C4-2B (cell line): ENCODE measurements around the gene SCO2.
"Not testable (repeated sequence)": the region's sequence is repeated elsewhere in the genome, so short reads cannot be mapped to it uniquely, and the experiment has no call there.

ENCODE experiments used
- H3K27ac ChIP-seq: fragments of 450-650 bp; 2 replicates; pipeline ENCODE4 v1.5.1; 2017
- CTCF ChIP-seq: fragments of 450-650 bp; conservative IDR thresholded peaks from 2 replicates; pipeline ENCODE4 v1.5.1; 2017; ENCODE audit warnings: mild to moderate bottlenecking
- ZFX ChIP-seq: fragments of 450-650 bp; IDR thresholded peaks from 2 replicates; pipeline ENCODE4 v1.6.1; 2017

The SCO2 gene

GRCh38 chr22:50544746-50545253, 19.4 kb upstream of the SCO2 start:
- H3K27ac ChIP-seq: no peak overlapping the region
- TF ChIP-seq ZFX (no peak), CTCF (no peak)

DNA sequence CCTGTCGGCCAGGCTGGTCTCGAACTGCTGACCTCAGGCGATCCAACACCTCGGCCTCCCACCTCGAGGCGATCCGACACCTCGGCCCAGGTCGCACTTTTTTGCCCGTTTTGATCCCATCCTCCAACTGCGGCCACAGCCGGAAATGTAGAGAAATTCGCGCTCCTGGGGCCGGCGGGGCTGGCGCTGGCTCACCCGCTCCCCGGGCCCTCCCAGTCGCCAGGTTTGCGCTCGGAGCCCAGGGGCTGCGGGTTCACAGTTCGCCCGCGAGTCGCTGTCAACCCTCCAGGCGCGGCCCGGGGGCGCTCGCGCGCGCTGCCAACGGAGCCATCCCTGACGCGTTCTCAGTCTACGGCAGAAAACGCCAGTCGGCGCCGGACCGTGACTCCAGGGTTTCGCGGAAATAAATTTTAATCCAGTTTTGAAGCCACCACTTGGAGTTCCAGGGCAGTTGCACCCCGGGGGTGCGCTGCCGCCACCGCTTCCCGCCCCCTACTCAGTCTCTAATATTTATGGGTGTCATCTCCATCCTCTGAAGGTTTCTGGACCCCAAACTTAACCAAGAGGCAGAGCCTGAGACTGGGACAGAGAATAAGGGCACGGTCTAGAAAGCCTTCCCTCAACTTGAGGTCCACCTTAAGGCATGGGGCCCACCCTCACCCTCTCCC, 18.8 kb upstream of the SCO2 start:
- no peak overlapping the region for H3K27ac ChIP-seq
- TF ChIP-seq CTCF: no peak
- no peak for TF ChIP-seq ZFX

DNA sequence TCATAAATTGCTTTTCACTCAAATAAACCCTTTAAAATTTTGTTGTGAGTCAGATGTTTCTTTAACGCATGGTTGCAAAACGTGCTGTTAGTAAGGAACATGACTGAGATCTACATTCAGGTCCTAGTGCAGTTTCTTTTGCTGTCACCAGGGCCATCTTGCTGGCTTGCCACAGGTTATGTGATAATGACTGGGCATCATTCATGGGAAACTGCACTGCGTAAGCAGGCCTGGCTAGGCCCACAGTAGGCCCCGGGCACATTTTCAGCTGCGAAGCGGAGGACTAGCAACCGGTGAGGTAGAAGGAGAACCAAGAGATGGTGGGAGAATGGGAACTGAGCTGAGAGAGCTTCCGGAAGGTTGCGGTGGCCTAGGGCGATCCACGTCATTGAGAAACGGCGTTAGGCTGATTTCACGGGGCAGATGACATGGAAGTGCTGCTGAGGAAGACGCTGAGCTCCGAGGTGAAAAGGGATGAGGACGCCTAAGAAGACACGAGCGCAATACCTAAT, 17.1 kb upstream of the SCO2 start:
- TF ChIP-seq ZFX (no peak), CTCF (no peak)
- H3K27ac ChIP-seq: no peak overlapping the region

GRCh38 chr22:50541667-50542026, 16.2 kb upstream of the SCO2 start:
- not testable (repeated sequence) for H3K27ac ChIP-seq

DNA sequence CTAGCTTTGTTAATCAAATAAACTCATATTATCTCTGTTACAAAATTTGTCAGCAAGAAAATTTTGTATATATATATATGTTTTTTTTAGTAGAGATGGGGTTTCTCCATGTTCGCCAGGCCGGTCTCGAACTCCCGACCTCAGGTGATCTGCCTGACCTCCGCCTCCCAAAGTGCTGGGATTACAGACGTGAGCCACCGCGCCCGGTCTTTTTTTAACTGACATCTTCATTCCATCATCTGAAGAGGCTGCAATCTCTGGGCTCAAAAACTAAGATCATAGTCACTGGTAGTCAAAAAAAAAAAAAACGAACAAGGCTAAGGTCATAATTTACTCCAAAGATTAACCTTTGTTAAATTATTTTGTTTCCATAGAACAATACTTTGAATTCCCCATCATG, 15.0 kb upstream of the SCO2 start:
- H3K27ac ChIP-seq: no peak overlapping the region
- TF ChIP-seq CTCF: no peak
- no peak for TF ChIP-seq ZFX

DNA sequence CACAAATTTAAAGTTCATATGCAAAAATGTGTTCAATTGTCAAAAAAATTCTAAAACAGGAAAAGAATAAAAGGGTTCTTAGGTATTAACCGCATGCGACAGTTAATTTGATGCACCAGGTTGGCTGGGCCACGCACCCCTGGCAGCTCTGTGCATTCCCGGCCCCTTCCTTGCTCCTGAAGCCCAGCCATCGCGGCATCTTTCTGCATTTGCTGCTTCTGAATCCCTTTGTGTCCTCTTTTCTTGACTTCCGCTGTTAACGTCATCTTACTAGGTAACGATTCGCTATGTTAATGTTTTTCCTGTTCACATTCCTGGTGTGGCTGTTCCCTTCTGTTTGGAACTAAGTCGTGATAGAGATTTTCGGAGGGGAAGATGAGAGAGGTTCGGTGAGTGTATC, 12.4 kb upstream of the SCO2 start:
- no peak overlapping the region for H3K27ac ChIP-seq
- TF ChIP-seq ZFX: no peak
- TF ChIP-seq CTCF: no peak

DNA sequence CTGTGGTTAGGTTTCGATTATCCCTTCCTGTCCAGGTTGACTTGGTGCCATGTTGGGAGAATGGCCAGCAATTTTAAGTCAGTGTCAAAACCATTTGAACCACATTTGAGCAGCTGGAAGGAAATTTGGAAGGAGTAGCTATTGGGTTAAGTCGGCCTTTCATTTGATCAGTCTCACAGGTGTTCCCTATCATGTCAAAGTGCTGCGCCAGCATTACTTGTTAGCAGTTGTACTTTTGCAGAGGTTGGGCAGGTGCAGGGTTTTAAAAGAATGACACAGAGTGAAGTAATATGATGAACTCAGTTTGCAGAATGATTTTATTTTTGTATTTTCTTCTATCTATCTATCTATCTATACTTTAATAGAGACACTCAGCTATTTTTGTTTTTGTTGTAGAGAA, 10.8 kb upstream of the SCO2 start:
- no peak for TF ChIP-seq CTCF
- TF ChIP-seq ZFX: no peak
- no peak overlapping the region for H3K27ac ChIP-seq

DNA sequence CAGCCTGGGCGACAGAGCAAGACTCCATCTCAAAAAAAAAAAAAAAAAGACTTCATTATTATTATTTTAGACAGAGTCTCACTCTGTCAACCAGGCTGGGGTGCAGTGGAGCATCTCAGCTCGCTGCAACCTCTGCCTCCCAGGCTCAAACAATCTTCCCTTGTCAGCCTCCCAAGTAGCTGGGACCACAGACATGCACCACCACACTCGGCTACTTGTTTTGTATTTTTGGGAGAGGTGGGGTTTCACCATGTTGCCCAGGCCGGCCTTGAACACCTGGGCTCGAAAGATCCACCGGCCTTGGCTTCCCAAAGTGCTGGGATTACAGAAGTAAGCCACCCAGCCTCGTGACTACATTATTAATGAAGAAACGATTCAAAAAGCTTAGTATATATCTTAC, 9.7 kb upstream of the SCO2 start:
- H3K27ac ChIP-seq: no peak overlapping the region
- TF ChIP-seq CTCF: no peak
- TF ChIP-seq ZFX: no peak

DNA sequence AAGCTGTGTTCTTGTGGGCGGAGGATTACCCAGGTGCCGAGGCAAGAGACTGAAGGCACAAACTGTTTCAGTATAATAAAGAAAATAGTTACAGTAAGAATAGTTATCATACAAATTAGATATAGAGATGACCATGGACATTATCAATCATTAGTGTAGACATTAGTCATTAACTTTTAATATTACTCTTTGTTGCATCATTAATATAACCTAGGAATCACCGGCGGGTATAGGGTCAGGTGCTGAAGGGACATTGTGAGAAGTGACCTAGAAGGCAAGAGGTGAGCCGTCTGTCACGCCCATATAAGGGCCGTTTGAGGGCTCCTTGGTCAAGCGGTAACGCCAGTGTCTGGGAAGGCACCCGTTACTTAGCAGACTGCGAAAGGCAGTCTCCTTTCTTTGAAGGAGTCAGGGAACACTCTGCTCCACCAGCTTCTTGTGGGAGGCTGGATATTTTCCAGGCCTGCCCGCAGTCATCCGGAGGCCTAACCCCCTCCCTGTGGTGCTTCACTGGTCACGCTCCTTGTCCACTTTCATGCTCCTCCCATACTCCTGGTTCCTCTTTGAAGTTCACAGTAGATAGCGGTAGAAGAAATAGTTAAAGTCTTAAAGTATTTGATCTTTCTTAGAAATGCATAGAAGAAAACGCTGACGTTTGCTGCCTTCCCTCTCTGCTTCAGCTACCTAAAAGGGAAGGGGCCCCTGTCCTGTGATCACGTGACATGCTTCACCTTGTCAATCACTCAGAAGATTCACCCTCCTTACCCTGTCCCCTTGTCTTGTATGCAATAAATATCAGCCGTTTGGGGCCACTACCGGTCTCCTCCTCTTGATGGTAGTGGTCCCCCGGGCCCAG, 8.7 kb upstream of the SCO2 start:
- not testable (repeated sequence) for H3K27ac ChIP-seq
